HG03103 (cell line): ENCODE measurements around the gene UBASH3B.
"Not testable (repeated sequence)": the region's sequence is repeated elsewhere in the genome, so short reads cannot be mapped to it uniquely, and the experiment has no call there.

Experiments used
- ATAC-seq: cut with Tn5 transposase; IDR thresholded peaks from one replicate; pipeline ENCODE4 v1.9.1; 2021; ENCODE audit warnings: low read depth; ENCODE audit not compliant: unreplicated experiment

The UBASH3B gene

GRCh38 chr11:122727101-122727929, 71.8 kb downstream of the UBASH3B start:
- peak; percentile 63 for ATAC-seq

GRCh38 chr11:122728561-122728960, 73.0 kb downstream of the UBASH3B start:
- no peak for ATAC-seq

- ATAC-seq: no peak
Observed at GRCh38 chr11:122729139-122729538, 73.6 kb downstream of the UBASH3B start.

DNA sequence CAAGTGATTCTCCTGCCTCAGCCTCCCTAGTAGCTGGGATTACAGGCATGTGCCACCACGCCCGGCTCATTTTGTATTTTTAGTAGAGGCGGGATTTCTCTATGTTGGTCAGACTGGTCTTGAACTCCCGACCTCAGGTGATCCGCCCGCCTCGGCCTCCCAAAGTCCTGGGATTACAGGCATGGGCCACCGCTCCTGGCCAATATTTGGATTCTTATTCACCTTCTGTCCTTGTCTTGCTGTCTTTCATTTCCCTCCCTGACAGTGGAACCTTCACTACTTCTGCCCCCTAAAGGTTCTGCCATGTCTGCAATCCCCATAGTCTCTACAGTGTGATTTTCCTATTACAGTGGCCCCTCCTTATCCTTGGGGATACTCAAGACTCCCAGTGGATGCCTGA, 75.2 kb downstream of the UBASH3B start:
- ATAC-seq: not testable (repeated sequence)

DNA sequence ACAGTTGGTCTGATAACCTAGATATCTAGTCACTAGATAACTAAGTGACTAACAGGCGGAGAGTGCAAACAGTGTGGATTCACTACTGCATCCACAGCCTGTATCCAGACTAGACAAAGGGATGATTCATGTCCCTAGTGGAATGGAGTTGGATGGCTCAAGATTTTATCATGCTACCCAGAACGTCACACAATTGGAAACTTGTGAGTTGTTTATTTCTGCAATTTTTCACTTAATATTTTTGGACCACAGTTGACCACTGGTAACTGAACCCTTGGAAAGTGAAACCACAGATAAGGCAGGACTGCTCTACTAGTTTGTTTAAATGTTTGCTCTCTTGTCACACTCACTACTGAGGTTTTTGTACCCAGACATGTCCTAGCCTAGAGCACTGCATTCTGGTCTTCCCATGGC, 76.0 kb downstream of the UBASH3B start:
- ATAC-seq: no peak

DNA sequence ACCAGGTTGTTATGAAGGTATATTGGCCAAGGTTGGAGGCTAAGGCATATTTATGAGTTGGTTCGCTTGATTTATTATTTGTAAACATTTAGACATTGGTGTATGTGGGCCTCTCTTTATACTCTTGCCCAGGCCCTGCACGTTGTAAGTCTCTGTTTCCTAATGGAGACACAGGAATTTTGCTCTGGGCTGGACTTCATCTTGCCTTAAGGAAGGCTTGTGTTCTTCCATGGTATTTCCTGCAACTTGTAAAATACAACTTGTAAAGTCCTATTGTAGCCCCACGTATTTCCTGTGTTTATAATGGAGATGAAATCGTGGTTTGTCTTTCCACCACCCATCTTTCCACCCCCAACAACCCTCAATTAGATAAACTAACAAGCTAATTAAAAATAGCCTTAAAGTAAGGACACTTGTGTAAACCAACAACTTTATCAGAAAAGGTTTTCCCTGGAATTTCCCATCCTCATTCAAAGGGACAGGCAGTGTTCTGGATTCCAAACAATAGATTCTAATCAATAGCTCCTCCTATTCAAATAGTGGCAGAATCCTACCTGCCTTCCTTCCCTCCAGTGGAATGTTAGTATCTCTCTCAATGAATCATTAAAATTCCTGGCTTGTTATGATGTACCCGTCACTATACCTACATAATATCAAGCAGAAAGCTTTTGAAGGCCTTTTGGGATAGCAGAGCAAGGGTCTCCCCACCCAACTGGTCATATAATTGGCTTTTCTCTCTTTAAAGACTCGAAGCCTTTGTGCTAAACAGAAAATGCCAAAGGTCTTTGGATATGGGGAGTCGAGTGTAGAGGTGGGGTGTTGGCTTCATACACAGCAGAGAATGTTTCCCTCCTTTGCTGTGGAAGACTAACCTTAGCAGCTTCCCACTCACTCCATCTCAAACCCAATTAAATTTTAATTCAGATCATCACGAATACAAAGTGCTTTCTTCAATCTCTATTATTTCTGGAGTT, 77.1 kb downstream of the UBASH3B start:
- ATAC-seq: no peak

DNA sequence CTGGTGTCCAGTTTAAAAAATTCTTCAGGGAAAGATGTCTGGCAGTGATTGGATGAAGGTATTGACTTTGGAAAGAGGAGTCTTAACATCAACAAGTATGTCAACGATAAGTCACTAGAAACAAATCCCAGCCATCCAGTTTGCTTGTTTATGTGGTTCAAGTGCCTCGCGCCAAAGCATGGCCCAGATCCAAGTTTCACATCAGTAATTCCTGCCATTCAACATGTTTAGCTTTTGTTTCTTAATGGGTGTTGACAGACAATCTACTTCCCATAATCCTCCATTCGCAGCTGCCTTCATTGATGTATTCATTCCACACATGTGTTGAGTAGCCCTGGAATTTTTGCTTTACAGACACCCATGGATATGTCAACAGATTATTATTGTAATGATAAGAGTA, 77.8 kb downstream of the UBASH3B start:
- no peak for ATAC-seq

- ATAC-seq: no peak
Observed at GRCh38 chr11:122734848-122735496, 79.5 kb downstream of the UBASH3B start.

DNA sequence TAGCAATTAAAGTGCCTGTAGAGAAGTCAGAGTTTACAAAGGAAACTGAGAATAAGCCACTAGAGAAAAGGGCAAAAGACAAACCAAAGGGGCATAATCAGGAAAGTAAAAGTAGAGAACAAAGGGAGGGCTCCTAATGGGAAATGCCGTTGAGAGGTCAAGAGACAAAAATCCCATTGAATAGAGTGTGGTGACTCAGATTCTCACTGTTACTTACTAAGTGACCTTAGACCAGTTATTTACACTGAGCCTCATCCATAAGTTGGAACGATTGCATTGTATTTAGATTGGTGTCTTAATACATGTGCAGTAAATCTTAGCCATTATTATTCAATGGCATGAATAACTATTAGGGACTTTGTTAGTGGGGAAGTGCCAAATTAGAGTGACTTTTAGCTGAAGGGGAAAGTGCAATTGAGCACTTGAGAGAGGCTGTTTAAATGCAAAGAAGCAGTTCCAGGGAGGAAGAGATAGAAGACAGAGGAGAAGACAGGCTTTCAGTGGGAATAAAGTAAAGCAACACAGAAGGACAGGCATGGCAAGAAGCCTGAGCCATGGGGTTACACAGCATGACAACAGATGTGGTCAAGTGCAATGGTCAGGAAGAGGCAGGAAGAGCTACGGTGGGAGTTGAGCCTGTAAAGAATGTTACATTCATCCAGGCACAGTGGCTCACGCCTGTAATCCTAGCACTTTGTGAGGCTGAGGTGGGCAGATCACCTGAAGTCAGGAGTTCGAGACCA, 82.6 kb downstream of the UBASH3B start:
- no peak for ATAC-seq

DNA sequence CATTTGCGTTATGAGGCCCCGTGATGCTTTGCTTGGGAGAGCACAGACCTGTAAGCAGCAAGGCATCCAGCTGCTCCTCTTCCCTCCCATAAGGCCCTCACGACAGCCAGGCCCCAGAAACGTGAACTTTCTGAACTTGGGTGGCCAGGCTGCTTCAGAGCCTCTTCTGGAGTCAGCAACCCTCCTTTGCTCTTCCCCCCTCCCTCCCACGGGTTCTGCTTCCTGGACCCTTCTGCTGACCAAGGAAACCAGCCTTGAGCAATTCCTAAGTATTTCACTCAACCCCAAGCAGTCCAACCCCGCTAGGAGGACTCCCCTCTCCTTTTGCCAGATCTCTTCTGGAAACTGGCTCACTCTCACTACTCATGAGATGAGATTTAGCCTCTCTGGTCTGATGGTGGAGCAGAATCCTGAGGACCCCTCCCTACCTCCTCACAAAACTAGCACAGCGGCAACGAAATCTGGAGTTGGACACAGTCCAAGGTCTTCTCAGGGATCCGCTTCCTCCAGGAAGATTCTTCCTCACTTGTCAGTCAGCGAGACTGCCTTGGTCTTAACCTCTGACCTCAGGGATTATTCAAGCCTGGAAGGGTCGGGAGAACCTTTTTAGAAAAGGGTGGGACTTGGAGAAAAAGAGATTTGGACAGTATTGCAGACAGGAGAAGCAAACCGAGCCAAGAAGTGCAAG, 86.2 kb downstream of the UBASH3B start:
- ATAC-seq: no peak

DNA sequence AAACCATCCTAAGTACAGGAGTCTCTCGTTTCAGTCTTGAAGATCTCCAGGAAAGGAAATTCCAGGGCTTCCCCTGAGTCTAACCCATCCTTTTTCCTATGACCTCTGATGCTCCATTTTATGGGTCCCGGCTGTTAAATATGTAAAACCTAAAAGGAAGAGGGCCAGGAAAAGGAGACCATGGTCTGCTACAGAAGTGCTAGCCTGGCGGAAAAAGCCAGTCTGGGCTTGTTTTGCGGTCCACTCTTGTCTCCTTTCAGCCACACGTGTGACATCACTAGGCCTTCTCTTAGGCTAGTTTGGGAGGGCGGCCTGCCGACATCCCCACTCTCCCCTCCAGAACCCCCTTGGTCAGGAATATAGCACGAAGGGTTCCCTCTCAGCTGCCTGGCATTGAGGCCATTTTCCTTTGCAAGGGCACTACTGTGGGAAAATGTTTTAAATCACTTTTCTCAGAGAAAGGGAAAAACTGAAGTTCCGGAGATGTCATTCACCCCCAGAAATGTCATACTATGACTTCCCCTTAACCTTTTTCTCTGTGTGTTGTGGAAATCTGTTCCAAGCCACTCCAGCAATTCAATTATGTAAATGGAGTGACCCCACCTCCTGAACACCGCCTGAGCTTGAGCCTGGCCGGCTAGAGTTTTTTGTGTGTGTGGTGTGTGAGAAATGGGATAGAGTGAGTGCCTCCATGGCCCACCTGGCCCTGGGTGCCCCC, 86.9 kb downstream of the UBASH3B start:
- no peak for ATAC-seq

GRCh38 chr11:122743097-122743741, 87.7 kb downstream of the UBASH3B start:
- ATAC-seq: no peak

GRCh38 chr11:122743949-122744348, 88.4 kb downstream of the UBASH3B start:
- peak; percentile 42 for ATAC-seq

DNA sequence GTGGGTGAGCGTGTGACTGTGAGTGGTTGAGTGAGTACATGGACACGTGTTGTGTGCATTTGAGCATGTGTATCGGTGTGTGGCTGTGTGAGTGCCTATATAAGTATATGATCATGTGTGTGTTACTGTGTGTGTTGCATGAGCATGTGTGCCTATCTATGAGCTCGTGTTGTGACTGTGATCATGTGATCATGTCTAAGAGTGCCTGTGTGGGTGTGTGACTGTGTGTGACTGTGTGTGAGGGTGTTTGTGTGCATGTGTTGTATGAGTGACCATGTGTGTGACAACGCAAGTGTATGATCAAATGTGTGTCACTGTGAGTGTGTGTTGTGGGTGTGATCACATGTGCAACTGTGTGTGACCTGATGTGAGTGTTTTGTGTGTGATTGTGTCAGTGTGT, 88.8 kb downstream of the UBASH3B start:
- ATAC-seq: no peak

GRCh38 chr11:122745111-122745510, 89.6 kb downstream of the UBASH3B start:
- no peak for ATAC-seq

DNA sequence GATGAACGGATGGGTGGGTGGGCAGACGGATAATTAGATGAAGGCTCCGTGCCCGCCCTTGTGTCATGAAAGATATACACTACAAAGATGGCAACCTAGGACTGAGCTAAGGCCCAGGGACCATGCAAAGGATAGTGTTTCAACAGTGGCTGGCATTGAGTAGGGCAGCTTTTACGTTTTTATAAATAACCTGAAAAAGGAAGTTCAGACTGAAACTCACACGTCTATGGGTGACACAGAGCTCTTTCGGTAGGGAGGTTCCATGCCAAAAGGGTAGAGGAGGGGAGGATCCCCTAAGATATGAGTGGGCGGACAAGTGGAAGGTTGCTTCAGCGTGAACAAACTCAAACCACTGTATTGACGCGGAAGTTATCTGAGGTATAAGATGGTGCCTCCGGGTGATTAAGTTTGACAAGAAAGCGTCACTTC, 90.5 kb downstream of the UBASH3B start:
- peak; percentile 52 for ATAC-seq

- ATAC-seq: no peak
Observed at GRCh38 chr11:122746611-122747244, 91.2 kb downstream of the UBASH3B start.

DNA sequence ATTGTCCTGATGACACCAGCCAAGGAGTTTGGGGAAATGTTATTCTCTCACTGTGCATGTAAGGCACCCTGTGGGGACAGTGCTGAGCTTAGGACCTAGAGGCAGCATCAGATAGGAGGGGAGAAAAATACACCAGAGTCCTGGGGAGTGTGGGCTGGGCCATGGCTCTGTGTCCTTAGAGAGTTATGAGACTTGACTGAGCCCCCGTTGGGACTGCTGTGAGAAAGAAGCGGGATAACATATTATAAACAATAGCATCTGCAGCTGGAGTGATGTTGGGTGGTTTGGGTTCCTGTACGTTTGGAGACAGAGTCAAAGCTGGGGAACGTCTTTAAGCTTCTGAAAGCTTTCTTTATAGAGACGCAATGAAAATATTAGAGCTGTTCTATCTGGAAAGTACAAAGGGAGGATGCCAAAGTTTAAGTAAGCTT, 91.8 kb downstream of the UBASH3B start:
- no peak for ATAC-seq
